ENCODE data around the gene TSPAN2. TPM values are rescaled to one million over a fixed set of nuclear protein-coding genes. Genes with fewer than 3 reads are reported as not detected.

Gene TSPAN2
- total and polyA plus RNA-seq, 2 experiments from 2014 or later: 2.8 to 4.1 TPM

GRCh38 chr1:115077286-115077983, 11.9 kb downstream of the TSPAN2 start:
- Histone ChIP-seq H3K79me2 (no peaks in the 10 kb centered on the region), H3K9me2 (replicated peaks; ENCODE audit: insufficient read depth) (no peaks in the 10 kb centered on the region), H3K36me3 (replicated peaks; ENCODE audit: insufficient read depth, low read depth) (no peaks in the 10 kb centered on the region), H3K27ac (no peak overlapping the region), H3K27me3 (no peaks in the 10 kb centered on the region), H3K4me2 (no peak overlapping the region), H4K20me1 (ENCODE audit: insufficient read depth, poor library complexity, severe bottlenecking) (no peaks in the 10 kb centered on the region), H3K9me3 (ENCODE audit: low read depth) (no peaks in the 10 kb centered on the region), H3K4me3 (no peak overlapping the region), H2AFZ (no peak overlapping the region), H3K4me1 (ENCODE audit: insufficient read depth) (no peaks in the 10 kb centered on the region)
- TF ChIP-seq EZH2 (IDR thresholded peaks at IDR 0.05; ENCODE audit: borderline replicate concordance) (no peak), EZH2phosphoT487 (IDR thresholded peaks at IDR 0.05; ENCODE audit: low read depth, severe bottlenecking, unreplicated experiment) (no peak)
- TF ChIP-seq, protein P1, sequence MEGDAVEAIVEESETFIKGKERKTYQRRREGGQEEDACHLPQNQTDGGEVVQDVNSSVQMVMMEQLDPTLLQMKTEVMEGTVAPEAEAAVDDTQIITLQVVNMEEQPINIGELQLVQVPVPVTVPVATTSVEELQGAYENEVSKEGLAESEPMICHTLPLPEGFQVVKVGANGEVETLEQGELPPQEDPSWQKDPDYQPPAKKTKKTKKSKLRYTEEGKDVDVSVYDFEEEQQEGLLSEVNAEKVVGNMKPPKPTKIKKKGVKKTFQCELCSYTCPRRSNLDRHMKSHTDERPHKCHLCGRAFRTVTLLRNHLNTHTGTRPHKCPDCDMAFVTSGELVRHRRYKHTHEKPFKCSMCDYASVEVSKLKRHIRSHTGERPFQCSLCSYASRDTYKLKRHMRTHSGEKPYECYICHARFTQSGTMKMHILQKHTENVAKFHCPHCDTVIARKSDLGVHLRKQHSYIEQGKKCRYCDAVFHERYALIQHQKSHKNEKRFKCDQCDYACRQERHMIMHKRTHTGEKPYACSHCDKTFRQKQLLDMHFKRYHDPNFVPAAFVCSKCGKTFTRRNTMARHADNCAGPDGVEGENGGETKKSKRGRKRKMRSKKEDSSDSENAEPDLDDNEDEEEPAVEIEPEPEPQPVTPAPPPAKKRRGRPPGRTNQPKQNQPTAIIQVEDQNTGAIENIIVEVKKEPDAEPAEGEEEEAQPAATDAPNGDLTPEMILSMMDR (IDR thresholded peaks at IDR 0.05; ENCODE audit: poor library complexity): no peak
- WGBS (ENCODE audit: low lambda C conversion rate, missing lambda C conversion rate): 77% methylated on average over 5 of the region's 5 CpGs
- no peak for DNase-seq (ENCODE audit: low spot score)

- no peak overlapping the region for H2AFZ ChIP-seq
- H3K27ac ChIP-seq: no peak overlapping the region
- no peak overlapping the region for H3K4me3 ChIP-seq
- no peak for TF ChIP-seq EZH2 (IDR thresholded peaks at IDR 0.05; ENCODE audit: borderline replicate concordance)
- TF ChIP-seq, protein P1 (IDR thresholded peaks at IDR 0.05; ENCODE audit: poor library complexity): no peak
- TF ChIP-seq EZH2phosphoT487 (IDR thresholded peaks at IDR 0.05; ENCODE audit: low read depth, severe bottlenecking, unreplicated experiment): no peak
- no peaks in the 10 kb centered on the region for H4K20me1 ChIP-seq (ENCODE audit: insufficient read depth, poor library complexity, severe bottlenecking)
- H3K36me3 ChIP-seq (replicated peaks; ENCODE audit: insufficient read depth, low read depth): no peaks in the 10 kb centered on the region
- 87% methylated on average over 4 of the region's 4 CpGs for WGBS (ENCODE audit: low lambda C conversion rate, missing lambda C conversion rate)
- no peaks in the 10 kb centered on the region for H3K9me2 ChIP-seq (replicated peaks; ENCODE audit: insufficient read depth)
- no peaks in the 10 kb centered on the region for H3K9me3 ChIP-seq (ENCODE audit: low read depth)
- H3K27me3 ChIP-seq: no peaks in the 10 kb centered on the region
- no peaks in the 10 kb centered on the region for H3K79me2 ChIP-seq
- no peaks in the 10 kb centered on the region for H3K4me1 ChIP-seq (ENCODE audit: insufficient read depth)
- DNase-seq (ENCODE audit: low spot score): no peak
- no peak overlapping the region for H3K4me2 ChIP-seq
Measured at GRCh38 chr1:115076384-115076915, 12.9 kb downstream of the TSPAN2 start.

- H2AFZ ChIP-seq: no peak overlapping the region
- H3K27me3 ChIP-seq: no peaks in the 10 kb centered on the region
- no peak for DNase-seq (ENCODE audit: low spot score)
- H4K20me1 ChIP-seq (ENCODE audit: insufficient read depth, poor library complexity, severe bottlenecking): no peaks in the 10 kb centered on the region
- H3K4me1 ChIP-seq (ENCODE audit: insufficient read depth): peaks cover 8% of the 10 kb centered on the region
- H3K36me3 ChIP-seq (replicated peaks; ENCODE audit: insufficient read depth, low read depth): no peaks in the 10 kb centered on the region
- H3K9me3 ChIP-seq (ENCODE audit: low read depth): no peaks in the 10 kb centered on the region
- no peak overlapping the region for H3K4me3 ChIP-seq
- TF ChIP-seq EZH2phosphoT487 (IDR thresholded peaks at IDR 0.05; ENCODE audit: low read depth, severe bottlenecking, unreplicated experiment): no peak
- no peak for TF ChIP-seq EZH2 (IDR thresholded peaks at IDR 0.05; ENCODE audit: borderline replicate concordance)
- TF ChIP-seq, protein P1 (IDR thresholded peaks at IDR 0.05; ENCODE audit: poor library complexity): no peak
- no peak overlapping the region for H3K4me2 ChIP-seq
- H3K9me2 ChIP-seq (replicated peaks; ENCODE audit: insufficient read depth): no peaks in the 10 kb centered on the region
- H3K27ac ChIP-seq: no peak overlapping the region
- no peaks in the 10 kb centered on the region for H3K79me2 ChIP-seq
- 82% methylated on average over 11 of the region's 11 CpGs for WGBS (ENCODE audit: low lambda C conversion rate, missing lambda C conversion rate)
Measured at GRCh38 chr1:115074839-115075534, 14.3 kb downstream of the TSPAN2 start.
